Memory B cell (primary cell): Measurements from ENCODE around the gene PSG2.
"Not testable (repeated sequence)": the region's sequence is repeated elsewhere in the genome, so short reads cannot be mapped to it uniquely, and the experiment has no call there.

ENCODE experiments used
- ATAC-seq: fragments of 150-1000 bp; cut with Tn5 transposase; 2 replicates; pipeline ENCODE4 v1.10.0; 2021; ENCODE audit warnings: low read depth, mild to moderate bottlenecking, moderate library complexity
- DNase-seq, 2 donors: peaks; one replicate each; pipeline ENCODE4 v3.0.0; 2022; ENCODE audit warnings: low spot score in 2 of 2
- H3K27ac Mint-ChIP-seq: one replicate; pipeline ENCODE4 v1.8.0; 2022; ENCODE audit warnings: mild to moderate bottlenecking, moderate library complexity, mixed read lengths
- H3K27me3 Mint-ChIP-seq: one replicate; pipeline ENCODE4 v1.8.0; 2022; ENCODE audit warnings: mixed read lengths
- H3K36me3 Mint-ChIP-seq: one replicate; pipeline ENCODE4 v1.8.0; 2022; ENCODE audit warnings: mild to moderate bottlenecking, mixed read lengths
- H3K4me1 Mint-ChIP-seq: one replicate; pipeline ENCODE4 v1.8.0; 2022; ENCODE audit warnings: mixed read lengths
- H3K4me3 Mint-ChIP-seq: one replicate; pipeline ENCODE4 v1.8.0; 2022; ENCODE audit warnings: mild to moderate bottlenecking, moderate library complexity, mixed read lengths
- H3K9me3 Mint-ChIP-seq: one replicate; pipeline ENCODE4 v1.8.0; 2022; ENCODE audit warnings: mixed read lengths

PSG2 gene

DNA sequence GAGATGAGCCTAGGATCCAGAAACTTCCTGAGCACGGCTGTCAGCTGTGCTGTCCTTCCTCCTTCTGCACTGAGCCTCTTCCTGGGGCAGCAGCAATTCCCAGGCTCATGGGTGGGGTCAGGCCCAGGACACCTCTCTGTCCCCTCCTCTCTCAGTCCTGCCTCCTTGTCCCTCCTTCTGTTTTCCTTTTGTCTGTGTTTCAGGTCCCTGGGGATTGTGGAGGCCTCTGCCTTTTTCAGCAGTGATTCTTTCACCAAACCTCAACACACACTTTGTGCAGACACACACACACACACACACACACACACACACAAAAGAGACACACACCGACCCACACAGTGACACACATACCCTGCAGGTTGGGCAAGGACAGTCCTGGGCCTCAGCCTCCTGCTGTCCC is at the start of gene PSG2:
Gene PSG2 (minus strand): TSS at position 101 of the 400 bp plus-strand sequence. CDS start 132 bp downstream, outside the sequence.
- DNase-seq, H3K27ac Mint-ChIP-seq, ATAC-seq, H3K36me3 Mint-ChIP-seq, H3K4me3 Mint-ChIP-seq, H3K4me1 Mint-ChIP-seq, H3K27me3 Mint-ChIP-seq, H3K9me3 Mint-ChIP-seq: not testable (repeated sequence)

DNA sequence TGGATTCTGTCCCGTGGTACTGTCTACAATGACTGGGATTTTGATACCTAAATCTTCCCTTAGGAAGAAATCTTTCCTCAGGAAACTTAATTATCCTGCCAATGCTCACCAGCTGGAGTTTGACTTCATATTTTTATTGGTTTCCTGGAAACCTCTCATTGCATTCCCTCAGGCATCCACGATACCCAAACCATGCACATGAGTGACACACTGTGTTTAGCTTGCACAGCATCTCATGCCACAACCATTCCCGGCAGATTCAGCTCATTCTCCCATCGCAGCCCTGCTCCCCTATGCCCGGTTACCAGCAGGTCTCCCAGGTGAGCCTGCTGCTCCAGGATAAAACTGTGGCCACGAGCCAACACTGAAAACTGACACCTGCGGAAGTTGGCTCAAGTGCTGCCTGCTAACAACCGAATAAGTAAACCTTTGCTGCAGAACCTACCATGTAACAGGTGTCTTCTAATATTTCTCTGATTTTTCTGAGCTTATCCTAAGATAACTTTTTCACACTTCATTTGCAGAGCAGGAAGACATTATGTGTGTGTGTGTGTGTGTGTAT is 48.9 kb upstream of the PSG2 start:
- not testable (repeated sequence) for H3K36me3 Mint-ChIP-seq, H3K4me3 Mint-ChIP-seq, DNase-seq, H3K4me1 Mint-ChIP-seq, H3K27ac Mint-ChIP-seq, H3K27me3 Mint-ChIP-seq, ATAC-seq, H3K9me3 Mint-ChIP-seq

- DNase-seq, H3K27ac Mint-ChIP-seq, H3K9me3 Mint-ChIP-seq, H3K27me3 Mint-ChIP-seq, H3K4me1 Mint-ChIP-seq, ATAC-seq, H3K4me3 Mint-ChIP-seq, H3K36me3 Mint-ChIP-seq: not testable (repeated sequence)
Measured at GRCh38 chr19:43129197-43129596, 46.7 kb upstream of the PSG2 start.

- not testable (repeated sequence) for H3K9me3 Mint-ChIP-seq, H3K27ac Mint-ChIP-seq, H3K27me3 Mint-ChIP-seq, H3K4me1 Mint-ChIP-seq, DNase-seq, H3K4me3 Mint-ChIP-seq, H3K36me3 Mint-ChIP-seq, ATAC-seq
Measured at GRCh38 chr19:43127336-43127735, 44.8 kb upstream of the PSG2 start.

- H3K27me3 Mint-ChIP-seq = no peaks in the 10 kb centered on the region
- H3K9me3 Mint-ChIP-seq = peaks cover 3% of the 10 kb centered on the region
- no peak for DNase-seq
- no peak overlapping the region for H3K4me3 Mint-ChIP-seq
- H3K27ac Mint-ChIP-seq = no peak overlapping the region
- H3K4me1 Mint-ChIP-seq = no peaks in the 10 kb centered on the region
- ATAC-seq = no peak
- H3K36me3 Mint-ChIP-seq = no peaks in the 10 kb centered on the region
Measured at GRCh38 chr19:43126720-43127119, 44.2 kb upstream of the PSG2 start.

- Mint-ChIP-seq H3K27me3 (peaks cover 1% of the 10 kb centered on the region), H3K36me3 (no peaks in the 10 kb centered on the region), H3K27ac (no peak overlapping the region)
Measured at GRCh38 chr19:43124360-43124759, 41.9 kb upstream of the PSG2 start.

GRCh38 chr19:43120433-43121026 is 38.0 kb upstream of the PSG2 start:
- H3K4me1 Mint-ChIP-seq, DNase-seq, ATAC-seq, H3K4me3 Mint-ChIP-seq, H3K27ac Mint-ChIP-seq, H3K9me3 Mint-ChIP-seq, H3K36me3 Mint-ChIP-seq, H3K27me3 Mint-ChIP-seq: not testable (repeated sequence)

More at GRCh38 chr19:43124360-43124759, 41.9 kb upstream of the PSG2 start:
- Mint-ChIP-seq H3K4me3 (no peak overlapping the region), H3K4me1 (no peaks in the 10 kb centered on the region), H3K9me3 (peaks cover 3% of the 10 kb centered on the region)
- DNase-seq (no peak), ATAC-seq (no peak)

DNA sequence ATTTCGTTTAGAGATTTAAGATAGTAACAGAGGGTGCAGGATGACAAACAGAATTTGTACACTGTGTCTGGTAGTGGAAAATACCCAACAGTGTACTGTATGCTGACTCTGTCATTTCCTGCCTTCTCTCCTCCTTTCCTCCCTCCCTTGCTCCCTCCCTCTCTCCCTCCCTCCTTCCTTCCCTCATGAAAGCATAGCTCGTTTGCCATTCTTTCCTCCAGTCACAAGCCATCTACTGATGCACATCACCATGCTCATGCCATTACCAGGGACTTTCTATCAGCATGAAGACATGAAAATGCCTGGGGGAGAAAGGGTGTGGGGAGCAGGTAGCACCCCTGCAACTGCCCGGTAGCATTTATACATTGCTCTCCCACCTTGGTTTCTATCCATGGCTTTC is 37.0 kb upstream of the PSG2 start:
- H3K4me1 Mint-ChIP-seq, ATAC-seq, H3K27ac Mint-ChIP-seq, DNase-seq, H3K9me3 Mint-ChIP-seq, H3K27me3 Mint-ChIP-seq, H3K36me3 Mint-ChIP-seq, H3K4me3 Mint-ChIP-seq: not testable (repeated sequence)

GRCh38 chr19:43116421-43116820 is 33.9 kb upstream of the PSG2 start:
- H3K36me3 Mint-ChIP-seq, H3K27ac Mint-ChIP-seq, DNase-seq, H3K4me1 Mint-ChIP-seq, H3K27me3 Mint-ChIP-seq, ATAC-seq, H3K4me3 Mint-ChIP-seq: not testable (repeated sequence)
- peaks cover 15% of the 10 kb centered on the region for H3K9me3 Mint-ChIP-seq

DNA sequence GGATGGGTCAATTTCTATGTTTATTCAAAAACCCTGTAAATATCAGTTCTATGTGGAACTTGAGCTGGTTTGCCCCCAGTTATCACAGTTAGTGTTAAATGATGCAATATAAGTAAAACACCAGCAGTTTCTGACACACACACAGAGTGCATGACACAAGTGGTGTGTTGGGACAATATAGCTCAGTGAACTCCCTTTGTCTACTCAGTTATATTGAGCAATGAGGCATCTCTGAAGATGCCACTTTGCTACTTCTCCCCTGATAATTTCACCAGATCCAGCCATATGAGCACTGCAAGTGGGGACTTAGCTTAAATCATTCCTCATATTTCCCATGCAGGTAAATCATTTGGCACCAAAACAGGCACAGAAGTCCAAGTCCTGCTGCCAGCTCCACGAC is 33.0 kb upstream of the PSG2 start:
- not testable (repeated sequence) for DNase-seq, H3K27ac Mint-ChIP-seq, H3K4me1 Mint-ChIP-seq, H3K4me3 Mint-ChIP-seq, ATAC-seq, H3K36me3 Mint-ChIP-seq, H3K27me3 Mint-ChIP-seq
- H3K9me3 Mint-ChIP-seq = peaks cover 15% of the 10 kb centered on the region

- not testable (repeated sequence) for ATAC-seq, H3K4me3 Mint-ChIP-seq, H3K27ac Mint-ChIP-seq, DNase-seq, H3K27me3 Mint-ChIP-seq, H3K4me1 Mint-ChIP-seq, H3K36me3 Mint-ChIP-seq
- peaks cover 15% of the 10 kb centered on the region for H3K9me3 Mint-ChIP-seq
Measured at GRCh38 chr19:43115064-43115463, 32.6 kb upstream of the PSG2 start.

DNA sequence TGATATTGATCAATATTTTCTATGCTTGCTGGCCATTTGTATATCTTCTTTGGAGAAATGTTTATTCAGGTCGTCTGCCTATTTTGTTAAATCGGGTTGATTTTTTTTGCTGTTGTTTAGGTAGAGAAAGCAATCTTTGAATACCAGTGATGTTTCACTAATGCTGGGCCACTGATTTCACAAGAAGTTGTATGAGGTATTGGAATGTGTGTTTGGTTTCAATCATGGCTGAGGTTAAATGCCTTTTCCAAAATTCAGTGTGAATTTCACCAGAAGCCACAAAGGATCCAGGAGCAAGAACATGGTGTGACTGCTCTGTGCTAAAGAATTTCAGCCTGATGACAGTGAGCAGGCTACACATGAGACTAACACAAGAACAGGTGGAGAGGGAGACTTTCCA is 32.1 kb upstream of the PSG2 start:
- DNase-seq, H3K27me3 Mint-ChIP-seq, H3K4me1 Mint-ChIP-seq, ATAC-seq, H3K27ac Mint-ChIP-seq, H3K36me3 Mint-ChIP-seq, H3K4me3 Mint-ChIP-seq: not testable (repeated sequence)
- peaks cover 15% of the 10 kb centered on the region for H3K9me3 Mint-ChIP-seq

DNA sequence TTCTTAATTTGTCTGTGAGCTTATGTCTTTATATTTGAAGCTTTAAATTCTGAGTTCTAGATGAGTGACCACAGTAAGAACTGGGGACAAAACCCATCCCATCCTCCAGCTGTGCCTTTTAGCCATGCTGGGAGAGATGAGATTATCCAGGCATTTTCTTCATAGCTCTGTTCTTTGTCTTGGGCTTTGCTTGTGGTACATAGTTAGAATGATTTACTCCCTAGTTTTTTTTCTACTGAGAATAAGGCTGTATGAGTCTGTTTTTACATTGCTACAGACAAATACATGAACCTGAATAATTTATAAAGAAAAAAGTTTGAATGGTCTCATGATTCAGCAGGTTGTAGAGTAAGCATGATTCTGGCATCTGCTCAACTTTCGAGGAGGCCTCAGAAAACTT is 24.9 kb upstream of the PSG2 start:
- not testable (repeated sequence) for DNase-seq, H3K4me1 Mint-ChIP-seq, H3K9me3 Mint-ChIP-seq, H3K27me3 Mint-ChIP-seq, H3K27ac Mint-ChIP-seq, H3K4me3 Mint-ChIP-seq, ATAC-seq, H3K36me3 Mint-ChIP-seq

DNA sequence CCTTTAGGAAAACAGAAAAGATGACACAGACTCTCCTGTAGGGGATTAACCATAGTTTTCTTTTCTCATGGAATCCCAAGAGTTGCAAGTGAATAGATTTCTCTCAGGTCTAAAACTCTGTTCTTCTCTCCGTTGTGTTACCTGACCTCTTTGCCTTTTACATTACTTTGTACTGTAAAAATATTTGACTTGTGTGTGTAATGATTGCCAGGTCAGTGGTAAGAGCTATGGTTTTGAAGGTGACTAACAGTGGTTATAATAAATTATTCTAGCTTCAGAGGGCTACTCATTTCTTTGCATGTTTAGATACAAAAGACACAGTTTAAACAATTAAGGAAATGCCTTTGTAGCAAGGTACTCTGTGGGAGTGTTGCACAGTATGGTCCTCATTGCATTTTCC is 23.0 kb upstream of the PSG2 start:
- ATAC-seq (no peak), DNase-seq (no peak)
- H3K4me3 Mint-ChIP-seq = no peak overlapping the region
- no peaks in the 10 kb centered on the region for H3K27me3 Mint-ChIP-seq
- H3K9me3 Mint-ChIP-seq = peaks cover 12% of the 10 kb centered on the region
- H3K4me1 Mint-ChIP-seq = no peaks in the 10 kb centered on the region
- no peak overlapping the region for H3K27ac Mint-ChIP-seq
- peaks cover 3% of the 10 kb centered on the region for H3K36me3 Mint-ChIP-seq

DNA sequence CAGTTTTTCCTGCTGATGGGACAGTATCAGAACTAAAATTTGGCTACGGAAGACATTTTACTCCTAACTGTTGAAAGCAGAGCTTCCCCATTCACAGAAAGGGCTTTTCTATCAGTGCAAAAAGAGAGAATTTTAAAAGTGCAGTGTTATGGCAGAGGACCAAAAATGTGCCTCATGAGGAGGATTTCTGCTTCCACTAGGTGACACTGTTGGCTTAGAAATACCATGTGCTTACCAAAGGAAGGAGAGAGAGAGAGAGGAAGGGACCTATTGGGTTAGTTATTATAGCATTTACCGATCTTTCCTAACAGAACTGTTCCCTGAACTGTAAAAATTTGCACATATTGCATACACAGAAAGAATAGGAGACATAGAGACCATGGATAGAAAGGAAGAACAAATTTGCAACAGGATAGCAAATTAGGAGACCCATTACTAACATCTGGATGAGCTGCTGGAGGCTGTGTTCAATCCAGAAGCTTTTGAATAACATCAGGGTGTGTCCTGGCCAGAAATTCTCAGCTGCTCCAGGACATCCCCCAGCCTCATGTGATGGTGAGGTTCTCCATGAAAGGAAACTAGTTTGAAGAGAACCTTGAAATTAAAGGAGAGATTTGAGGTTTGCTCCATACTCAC is 21.8 kb upstream of the PSG2 start:
- H3K4me1 Mint-ChIP-seq, ATAC-seq, H3K36me3 Mint-ChIP-seq, H3K4me3 Mint-ChIP-seq, H3K27me3 Mint-ChIP-seq, H3K27ac Mint-ChIP-seq, DNase-seq: not testable (repeated sequence)
- peaks cover 12% of the 10 kb centered on the region for H3K9me3 Mint-ChIP-seq
